Fibroblast of the aortic adventitia (primary cell): ENCODE measurements around the gene INPP4A. TPM values are rescaled to one million over a fixed set of nuclear protein-coding genes. Genes with fewer than 3 reads are reported as not detected.

Experiments used
- DNase-seq: peaks from one replicate; pipeline ENCODE4 v3.0.0-alpha.2; 2010; ENCODE audit warnings: low read depth
- H3K4me3 ChIP-seq: 2 replicates; pipeline ENCODE4 v1.5.1; 2011; ENCODE audit warnings: low read depth, mild to moderate bottlenecking, control low read depth, low read length, moderate library complexity
- total RNA-seq: library from RNA; depleted of rRNA; stranded (reverse); fragments of >200 nt; gene quantifications from 2 replicates; pipeline ENCODE4 v1.2.3, GENCODE V29; 2012; ENCODE audit warnings: low replicate concordance
- TF ChIP-seq, protein P1 (sequence below): IDR thresholded peaks from 2 replicates; pipeline ENCODE4 v1.5.1; 2011; ENCODE audit warnings: mild to moderate bottlenecking, low read length, control low read depth, inconsistent platforms; ENCODE audit not compliant: insufficient read depth

The INPP4A gene
- total RNA-seq, 1 donor: 16.2 TPM

GRCh38 chr2:98454500-98455235 lies 10.0 kb downstream of the INPP4A start:
- DNase-seq: no peak
- H3K4me3 ChIP-seq: no peak overlapping the region
- TF ChIP-seq, protein P1, sequence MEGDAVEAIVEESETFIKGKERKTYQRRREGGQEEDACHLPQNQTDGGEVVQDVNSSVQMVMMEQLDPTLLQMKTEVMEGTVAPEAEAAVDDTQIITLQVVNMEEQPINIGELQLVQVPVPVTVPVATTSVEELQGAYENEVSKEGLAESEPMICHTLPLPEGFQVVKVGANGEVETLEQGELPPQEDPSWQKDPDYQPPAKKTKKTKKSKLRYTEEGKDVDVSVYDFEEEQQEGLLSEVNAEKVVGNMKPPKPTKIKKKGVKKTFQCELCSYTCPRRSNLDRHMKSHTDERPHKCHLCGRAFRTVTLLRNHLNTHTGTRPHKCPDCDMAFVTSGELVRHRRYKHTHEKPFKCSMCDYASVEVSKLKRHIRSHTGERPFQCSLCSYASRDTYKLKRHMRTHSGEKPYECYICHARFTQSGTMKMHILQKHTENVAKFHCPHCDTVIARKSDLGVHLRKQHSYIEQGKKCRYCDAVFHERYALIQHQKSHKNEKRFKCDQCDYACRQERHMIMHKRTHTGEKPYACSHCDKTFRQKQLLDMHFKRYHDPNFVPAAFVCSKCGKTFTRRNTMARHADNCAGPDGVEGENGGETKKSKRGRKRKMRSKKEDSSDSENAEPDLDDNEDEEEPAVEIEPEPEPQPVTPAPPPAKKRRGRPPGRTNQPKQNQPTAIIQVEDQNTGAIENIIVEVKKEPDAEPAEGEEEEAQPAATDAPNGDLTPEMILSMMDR: no peak

- TF ChIP-seq, protein P1: no peak
- no peak overlapping the region for H3K4me3 ChIP-seq
- no peak for DNase-seq
These were observed 10.9 kb downstream of the INPP4A start for GRCh38 chr2:98455494-98455976.

DNA sequence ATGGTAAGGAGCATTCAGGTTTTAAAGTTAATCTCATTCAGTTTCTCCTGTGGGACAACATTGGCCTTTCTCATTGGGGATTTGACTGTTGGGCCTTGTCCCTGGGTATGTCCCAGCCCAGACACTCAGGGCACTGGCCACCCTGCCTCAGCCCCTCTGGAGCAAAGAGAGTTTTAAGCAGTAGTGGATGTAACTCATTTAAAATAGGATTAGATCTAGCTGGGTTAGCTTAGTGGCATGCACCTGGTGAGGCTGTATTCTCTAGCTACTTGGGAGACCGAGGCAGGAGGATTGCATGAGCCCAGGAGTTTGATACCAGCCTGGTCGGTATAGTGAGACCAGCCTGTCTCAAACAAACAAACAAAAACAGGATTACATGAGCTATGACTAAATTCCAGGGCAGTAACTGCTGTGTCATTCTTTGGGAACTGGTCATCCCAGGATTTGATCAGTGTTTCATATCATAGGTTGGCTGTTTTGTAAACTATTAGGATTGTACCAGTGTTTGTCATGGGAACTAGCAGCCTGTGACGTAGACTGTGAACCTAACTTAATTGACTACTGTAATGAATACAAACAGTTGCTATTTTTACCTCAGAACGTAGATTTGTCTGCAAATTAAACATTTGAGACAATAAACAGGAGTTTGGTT lies 12.5 kb downstream of the INPP4A start:
- no peak overlapping the region for H3K4me3 ChIP-seq
- TF ChIP-seq, protein P1: no peak
- DNase-seq: peak; percentile 65

GRCh38 chr2:98458207-98458606 lies 13.5 kb downstream of the INPP4A start:
- DNase-seq: no peak
- TF ChIP-seq, protein P1: no peak
- no peak overlapping the region for H3K4me3 ChIP-seq

DNA sequence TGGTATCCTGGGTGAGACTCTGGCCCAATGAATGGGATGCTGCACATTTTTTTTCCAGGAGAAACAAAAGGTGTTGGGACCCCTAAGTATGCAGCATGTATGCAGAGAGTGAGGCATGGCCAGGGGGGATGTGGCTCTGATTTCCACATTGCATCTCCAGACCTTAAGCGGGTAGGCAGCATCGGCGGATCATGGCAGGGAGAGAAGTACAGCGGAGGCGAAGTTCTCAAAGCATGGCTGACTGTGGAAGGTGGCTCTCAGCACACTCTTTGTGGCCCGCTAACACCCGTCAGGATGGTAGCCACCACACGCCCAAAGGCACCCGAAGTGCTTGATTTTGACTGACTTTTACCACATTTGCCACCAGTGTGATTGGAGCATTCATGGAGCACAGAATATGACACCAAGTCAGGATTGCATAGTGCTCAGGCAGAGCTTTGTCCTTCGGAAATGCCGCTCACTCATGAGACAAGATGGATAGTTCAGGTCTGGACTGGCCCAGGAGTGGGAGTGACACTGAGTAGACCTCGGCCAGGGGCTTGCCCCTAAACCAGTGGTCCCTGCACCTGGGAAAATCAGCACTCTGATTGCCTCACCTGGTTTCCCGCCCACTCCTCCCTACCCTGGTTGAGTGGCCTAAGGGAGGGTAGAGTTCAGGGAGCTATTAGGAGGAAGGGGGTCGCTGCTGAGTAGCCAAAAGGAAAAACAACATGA lies 14.2 kb downstream of the INPP4A start:
- H3K4me3 ChIP-seq: no peak overlapping the region
- no peak for DNase-seq
- TF ChIP-seq, protein P1: no peak

GRCh38 chr2:98459496-98460175 lies 15.0 kb downstream of the INPP4A start:
- no peak for DNase-seq
- TF ChIP-seq, protein P1: no peak
- no peak overlapping the region for H3K4me3 ChIP-seq
